ENCODE measurements around the gene ELL2.

GRCh38 chr5:95909738-95910137 is 51.9 kb downstream of the ELL2 start:
- no peak for TF ChIP-seq ZNF423 (CRISPR knock-in tag; IDR thresholded peaks at IDR 0.05)
- TF ChIP-seq CTCF (IDR thresholded peaks at IDR 0.05): no peak
- TF ChIP-seq CREB1 (CRISPR knock-in tag; IDR thresholded peaks at IDR 0.05): no peak
- TF ChIP-seq, protein P1, sequence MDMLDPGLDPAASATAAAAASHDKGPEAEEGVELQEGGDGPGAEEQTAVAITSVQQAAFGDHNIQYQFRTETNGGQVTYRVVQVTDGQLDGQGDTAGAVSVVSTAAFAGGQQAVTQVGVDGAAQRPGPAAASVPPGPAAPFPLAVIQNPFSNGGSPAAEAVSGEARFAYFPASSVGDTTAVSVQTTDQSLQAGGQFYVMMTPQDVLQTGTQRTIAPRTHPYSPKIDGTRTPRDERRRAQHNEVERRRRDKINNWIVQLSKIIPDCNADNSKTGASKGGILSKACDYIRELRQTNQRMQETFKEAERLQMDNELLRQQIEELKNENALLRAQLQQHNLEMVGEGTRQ (CRISPR knock-in tag; IDR thresholded peaks at IDR 0.05): no peak
